ENCODE data around the gene TBCD. TPM values are rescaled to one million over a fixed set of nuclear protein-coding genes. Genes with fewer than 3 reads are reported as not detected.
"Not testable (repeated sequence)": the region's sequence is repeated elsewhere in the genome, so short reads cannot be mapped to it uniquely, and the experiment has no call there.

The TBCD gene
- total RNA-seq, 2 experiments from 2014 or later, result 77.8 to 85.8 TPM

DNA sequence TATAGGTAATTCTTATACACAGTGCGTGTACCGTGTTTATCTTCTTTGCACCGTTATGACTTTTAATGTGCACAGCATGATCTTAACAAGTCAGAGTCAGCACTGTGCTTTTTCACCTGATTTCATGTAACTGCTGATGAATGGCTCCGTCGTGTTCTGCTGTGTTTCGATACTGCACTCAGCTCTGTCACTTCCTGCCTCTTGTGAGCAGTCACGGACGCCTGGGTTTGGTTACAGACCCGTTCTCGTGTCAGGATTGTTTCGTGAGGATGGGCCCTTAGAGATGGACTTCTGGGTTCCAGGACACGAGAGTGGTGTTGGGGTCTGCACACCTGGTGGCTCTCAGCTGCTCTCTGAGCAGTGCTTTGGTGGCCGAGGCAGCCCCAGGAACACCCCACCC, 24.6 kb downstream of the TBCD start:
- CTCF ChIA-PET, result interaction anchor here (1.5 to 6.1 kb wide), 4 partner anchors 21 to 149 kb away, joined by 4 to 26 read pairs (median 8); no protein-coding TSS in a partner anchor

DNA sequence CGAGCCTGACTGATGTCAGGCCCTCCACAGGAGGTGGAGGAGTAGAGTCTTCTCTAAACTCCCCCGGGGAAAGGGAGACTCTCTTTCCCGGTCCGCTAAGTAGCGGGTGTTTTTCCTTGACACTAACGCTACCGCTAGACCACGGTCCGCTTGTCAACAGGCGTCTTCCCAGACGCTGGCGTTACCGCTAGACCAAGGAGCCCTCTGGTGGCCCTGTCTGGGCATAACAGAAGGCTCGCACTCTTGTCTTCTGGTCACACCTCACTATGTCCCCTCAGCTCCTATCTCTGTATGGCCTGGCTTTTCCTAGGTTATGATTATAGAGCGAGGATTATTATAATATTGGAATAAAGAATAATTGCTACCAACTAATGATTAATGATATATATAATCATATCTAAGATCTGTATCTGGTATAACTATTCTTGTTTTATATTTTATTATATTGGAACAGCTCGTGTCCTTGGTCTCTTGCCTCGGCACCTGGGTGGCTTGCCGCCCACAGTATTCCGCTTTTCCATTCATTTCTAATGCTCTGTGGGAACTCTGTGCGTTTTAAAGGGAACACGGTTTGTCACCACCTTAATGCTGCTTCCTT, 26.0 kb downstream of the TBCD start:
- H3K9me3 Mint-ChIP-seq; POLR2A ChIA-PET; ATAC-seq; H3K4me3 Mint-ChIP-seq; intact Hi-C loops (cut with micrococcal nuclease); H3K27me3 Mint-ChIP-seq; H3K27ac Mint-ChIP-seq: not testable (repeated sequence)
- DNase-seq, result peak; percentile 23
- H3K36me3 Mint-ChIP-seq (ENCODE audit: low read depth), result peaks cover 17% of the 10 kb centered on the region
- CTCF ChIA-PET, result interaction anchor here (6.1 kb wide), 1 partner anchor 110 kb away, joined by 26 read pairs; no protein-coding TSS in a partner anchor
- TF ChIP-seq, protein P1, sequence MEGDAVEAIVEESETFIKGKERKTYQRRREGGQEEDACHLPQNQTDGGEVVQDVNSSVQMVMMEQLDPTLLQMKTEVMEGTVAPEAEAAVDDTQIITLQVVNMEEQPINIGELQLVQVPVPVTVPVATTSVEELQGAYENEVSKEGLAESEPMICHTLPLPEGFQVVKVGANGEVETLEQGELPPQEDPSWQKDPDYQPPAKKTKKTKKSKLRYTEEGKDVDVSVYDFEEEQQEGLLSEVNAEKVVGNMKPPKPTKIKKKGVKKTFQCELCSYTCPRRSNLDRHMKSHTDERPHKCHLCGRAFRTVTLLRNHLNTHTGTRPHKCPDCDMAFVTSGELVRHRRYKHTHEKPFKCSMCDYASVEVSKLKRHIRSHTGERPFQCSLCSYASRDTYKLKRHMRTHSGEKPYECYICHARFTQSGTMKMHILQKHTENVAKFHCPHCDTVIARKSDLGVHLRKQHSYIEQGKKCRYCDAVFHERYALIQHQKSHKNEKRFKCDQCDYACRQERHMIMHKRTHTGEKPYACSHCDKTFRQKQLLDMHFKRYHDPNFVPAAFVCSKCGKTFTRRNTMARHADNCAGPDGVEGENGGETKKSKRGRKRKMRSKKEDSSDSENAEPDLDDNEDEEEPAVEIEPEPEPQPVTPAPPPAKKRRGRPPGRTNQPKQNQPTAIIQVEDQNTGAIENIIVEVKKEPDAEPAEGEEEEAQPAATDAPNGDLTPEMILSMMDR (IDR thresholded peaks at IDR 0.05), result peak; percentile 63
- H3K4me1 Mint-ChIP-seq (ENCODE audit: low read depth), result peaks cover 24% of the 10 kb centered on the region

More for the DNA sequence above, 24.6 kb downstream of the TBCD start:
- DNase-seq, result peak; percentile 48
- POLR2A ChIA-PET, result no interaction called here
- no peak overlapping the region for H3K4me3 Mint-ChIP-seq
- H3K4me1 Mint-ChIP-seq (ENCODE audit: low read depth), result peaks cover 21% of the 10 kb centered on the region
- no peaks in the 10 kb centered on the region for H3K9me3 Mint-ChIP-seq
- TF ChIP-seq, protein P1 (IDR thresholded peaks at IDR 0.05), result no peak
- H3K27ac Mint-ChIP-seq, result peak overlapping the region; percentile 52
- peak; percentile 78 for ATAC-seq
- intact Hi-C loops (cut with micrococcal nuclease), result no loop called here
- H3K27me3 Mint-ChIP-seq, result no peaks in the 10 kb centered on the region
- H3K36me3 Mint-ChIP-seq (ENCODE audit: low read depth), result peaks cover 21% of the 10 kb centered on the region

DNA sequence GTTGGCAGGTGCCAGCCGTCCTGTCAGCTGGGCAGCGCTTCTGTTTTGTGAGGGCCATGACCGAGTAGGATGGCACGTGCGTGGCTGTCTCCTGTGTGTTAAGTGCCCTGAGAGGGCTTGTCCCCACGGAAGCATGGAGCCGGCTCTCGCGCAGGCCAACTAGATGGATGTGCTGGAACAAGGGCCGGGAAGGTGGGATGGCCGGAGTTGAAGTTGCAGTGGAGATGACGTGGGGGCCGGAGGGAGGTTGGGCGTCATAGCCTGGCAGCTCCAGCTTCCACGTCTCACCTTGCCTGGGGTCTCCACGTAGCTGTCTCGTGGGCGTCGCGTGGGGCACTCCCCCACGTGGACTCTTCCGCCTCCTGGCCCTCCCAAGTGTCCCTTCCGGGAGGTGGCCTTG, 27.7 kb downstream of the TBCD start:
- ChIA-PET CTCF (interaction anchor here (1.1 to 6.1 kb wide), 5 partner anchors 105 to 425 kb away, joined by 3 to 26 read pairs (median 4); no protein-coding TSS in a partner anchor), POLR2A (interaction anchor here (1.0 kb wide), 1 partner anchor 111 kb away, joined by 3 read pairs; no protein-coding TSS in a partner anchor)
- peaks cover 26% of the 10 kb centered on the region for H3K4me1 Mint-ChIP-seq (ENCODE audit: low read depth)
- no peaks in the 10 kb centered on the region for H3K9me3 Mint-ChIP-seq
- intact Hi-C loops (cut with micrococcal nuclease), result no loop called here
- DNase-seq, result no peak
- ATAC-seq, result no peak
- no peaks in the 10 kb centered on the region for H3K27me3 Mint-ChIP-seq
- no peak overlapping the region for H3K4me3 Mint-ChIP-seq
- TF ChIP-seq, protein P1 (IDR thresholded peaks at IDR 0.05), result no peak
- peaks cover 20% of the 10 kb centered on the region for H3K36me3 Mint-ChIP-seq (ENCODE audit: low read depth)
- H3K27ac Mint-ChIP-seq, result no peak overlapping the region

GRCh38 chr17:82780195-82780594, 28.3 kb downstream of the TBCD start:
- Mint-ChIP-seq H3K9me3 (no peaks in the 10 kb centered on the region), H3K36me3 (ENCODE audit: low read depth) (peaks cover 20% of the 10 kb centered on the region), H3K4me1 (ENCODE audit: low read depth) (peaks cover 20% of the 10 kb centered on the region), H3K27me3 (no peaks in the 10 kb centered on the region), H3K4me3 (no peak overlapping the region), H3K27ac (no peak overlapping the region)
- POLR2A ChIA-PET, result interaction anchor here (0.8 kb wide), 1 partner anchor 64 kb away, joined by 3 read pairs; the partner anchor contains the start of gene FN3KRP
- CTCF ChIA-PET, result interaction anchor here (0.6 to 6.1 kb wide), 10 partner anchors 12 to 424 kb away, joined by 3 to 26 read pairs (median 8); no protein-coding TSS in a partner anchor
- TF ChIP-seq, protein P1 (IDR thresholded peaks at IDR 0.05), result no peak
- intact Hi-C loops (cut with micrococcal nuclease), result loop anchor here (10.0 kb wide), 1 partner anchor 135 kb away; no protein-coding TSS in a partner anchor
- ATAC-seq (no peak), DNase-seq (no peak)

Data from activated CD8-positive, alpha-beta T cell treated with anti-CD3 and anti-CD28 coated beads for 36 hours (primary cell).